Measurements from ENCODE around the gene TUBA3D.
"Not testable (repeated sequence)": the region's sequence is repeated elsewhere in the genome, so short reads cannot be mapped to it uniquely, and the experiment has no call there.

The TUBA3D gene

GRCh38 chr2:131516011-131516410, 40.1 kb downstream of the TUBA3D start:
- DNase-seq = no peak

GRCh38 chr2:131516621-131517020, 40.7 kb downstream of the TUBA3D start:
- not testable (repeated sequence) for DNase-seq

GRCh38 chr2:131517106-131517831, 41.4 kb downstream of the TUBA3D start:
- DNase-seq = no peak

- not testable (repeated sequence) for DNase-seq
Observed at GRCh38 chr2:131517856-131518255, 41.9 kb downstream of the TUBA3D start.

DNA sequence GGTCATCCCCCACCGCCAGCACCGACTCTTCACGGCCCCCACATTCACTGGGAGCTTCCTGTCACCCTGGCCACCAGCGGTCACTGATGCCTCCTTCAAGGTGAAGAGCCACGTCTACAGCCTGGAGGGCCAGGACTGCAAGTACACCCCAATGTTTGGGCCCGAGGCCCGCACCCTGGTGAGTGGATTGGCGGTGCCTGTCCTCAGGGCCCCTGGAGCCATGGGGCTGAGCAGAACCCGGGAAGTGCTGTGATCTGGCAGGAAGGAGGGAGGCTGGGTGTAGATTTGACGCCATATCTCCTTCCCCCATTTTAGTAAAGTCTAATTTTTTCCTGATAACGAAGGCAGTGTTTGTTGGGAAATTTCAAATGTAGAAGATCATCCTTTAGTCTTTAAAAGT, 42.6 kb downstream of the TUBA3D start:
- not testable (repeated sequence) for DNase-seq

DNA sequence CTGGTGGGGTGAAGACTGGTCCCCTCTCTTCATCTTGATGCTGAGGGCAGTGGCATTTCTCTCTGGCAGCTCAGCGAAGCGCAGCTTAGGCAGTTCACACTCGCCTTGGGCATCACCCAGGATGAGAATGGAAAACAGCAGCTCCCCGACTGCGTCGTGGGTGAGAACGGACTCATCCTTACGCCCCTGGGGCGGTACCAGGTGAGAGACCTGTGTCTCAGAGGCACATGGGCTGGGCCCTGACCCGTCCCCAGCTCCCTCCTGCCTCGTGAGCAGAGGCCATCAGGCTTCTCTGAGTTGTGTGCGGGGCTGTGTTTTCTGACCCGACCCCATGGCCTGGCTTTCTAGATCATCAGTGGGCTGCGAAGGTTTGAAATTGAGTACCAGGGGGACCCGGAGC, 43.5 kb downstream of the TUBA3D start:
- DNase-seq = no peak

- not testable (repeated sequence) for DNase-seq
Observed at GRCh38 chr2:131519871-131520470, 44.1 kb downstream of the TUBA3D start.

GRCh38 chr2:131520526-131520925, 44.6 kb downstream of the TUBA3D start:
- DNase-seq = no peak

GRCh38 chr2:131521524-131521923, 45.6 kb downstream of the TUBA3D start:
- not testable (repeated sequence) for DNase-seq

DNA sequence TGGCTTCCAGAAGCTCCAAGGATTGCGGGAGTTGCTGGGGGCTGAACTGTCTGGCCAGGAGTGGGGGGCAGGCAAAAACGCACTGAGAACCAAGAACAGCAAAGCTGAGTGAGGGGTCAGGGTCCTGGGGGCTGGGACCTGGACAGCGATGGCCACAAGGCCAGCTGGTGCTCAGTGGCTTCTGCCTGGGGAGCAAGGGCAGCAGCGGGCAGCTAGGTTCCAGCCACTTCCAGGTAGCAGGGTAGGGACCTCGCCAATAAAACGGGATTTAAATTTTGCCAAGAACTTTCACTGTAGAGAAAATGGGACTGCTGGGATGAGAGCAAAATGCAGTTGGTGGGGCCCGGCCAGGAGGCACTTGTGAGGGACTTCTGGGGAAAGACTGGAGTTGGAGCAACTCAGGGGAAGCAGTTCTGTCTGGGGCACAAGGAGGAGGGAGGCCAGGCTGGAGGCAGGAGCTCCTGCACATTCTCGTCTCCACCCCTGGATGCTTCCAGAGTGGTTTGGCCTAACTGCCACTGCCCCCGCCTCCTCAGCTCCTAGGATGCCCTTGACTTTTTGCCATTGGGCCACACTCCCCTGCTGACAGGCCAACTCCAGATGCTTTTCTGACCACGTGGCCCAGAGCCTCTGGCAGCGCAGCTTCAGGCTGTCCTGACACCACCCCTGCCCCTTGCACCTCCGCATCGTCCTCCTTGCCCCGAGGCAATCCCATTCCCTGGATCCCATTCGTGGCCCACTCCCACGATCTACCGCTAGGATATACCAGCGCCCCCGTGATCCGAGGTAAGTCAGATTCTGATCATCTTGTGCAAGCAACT, 46.3 kb downstream of the TUBA3D start:
- no peak for DNase-seq

DNA sequence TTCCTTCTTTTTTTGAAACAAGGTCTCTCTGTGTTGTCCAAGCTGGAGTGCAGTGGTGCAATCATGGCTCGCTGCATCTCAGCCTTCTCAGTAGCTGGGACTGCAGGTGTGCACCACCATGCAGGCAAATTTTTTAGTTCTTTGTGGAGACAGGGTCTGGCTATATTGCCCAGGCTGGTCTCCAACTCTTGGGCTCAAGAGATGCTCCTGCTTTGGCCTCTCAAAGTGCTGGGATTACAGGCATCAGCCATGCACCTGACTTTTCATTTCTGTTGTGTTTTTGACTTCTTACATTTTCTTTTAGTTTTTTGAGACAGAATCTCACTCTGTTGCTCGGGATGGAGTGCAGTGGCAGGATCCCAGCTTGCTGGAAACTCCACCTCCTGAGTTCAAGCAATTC, 49.3 kb downstream of the TUBA3D start:
- DNase-seq = not testable (repeated sequence)

- peak; percentile 93 for DNase-seq
Observed at GRCh38 chr2:131527131-131528001, 51.4 kb downstream of the TUBA3D start, which contains the start of gene CCDC74A. TSS of gene CCDC74A (plus strand) at chr2:131527888. CDS start at chr2:131527971, 83 bp downstream.

DNA sequence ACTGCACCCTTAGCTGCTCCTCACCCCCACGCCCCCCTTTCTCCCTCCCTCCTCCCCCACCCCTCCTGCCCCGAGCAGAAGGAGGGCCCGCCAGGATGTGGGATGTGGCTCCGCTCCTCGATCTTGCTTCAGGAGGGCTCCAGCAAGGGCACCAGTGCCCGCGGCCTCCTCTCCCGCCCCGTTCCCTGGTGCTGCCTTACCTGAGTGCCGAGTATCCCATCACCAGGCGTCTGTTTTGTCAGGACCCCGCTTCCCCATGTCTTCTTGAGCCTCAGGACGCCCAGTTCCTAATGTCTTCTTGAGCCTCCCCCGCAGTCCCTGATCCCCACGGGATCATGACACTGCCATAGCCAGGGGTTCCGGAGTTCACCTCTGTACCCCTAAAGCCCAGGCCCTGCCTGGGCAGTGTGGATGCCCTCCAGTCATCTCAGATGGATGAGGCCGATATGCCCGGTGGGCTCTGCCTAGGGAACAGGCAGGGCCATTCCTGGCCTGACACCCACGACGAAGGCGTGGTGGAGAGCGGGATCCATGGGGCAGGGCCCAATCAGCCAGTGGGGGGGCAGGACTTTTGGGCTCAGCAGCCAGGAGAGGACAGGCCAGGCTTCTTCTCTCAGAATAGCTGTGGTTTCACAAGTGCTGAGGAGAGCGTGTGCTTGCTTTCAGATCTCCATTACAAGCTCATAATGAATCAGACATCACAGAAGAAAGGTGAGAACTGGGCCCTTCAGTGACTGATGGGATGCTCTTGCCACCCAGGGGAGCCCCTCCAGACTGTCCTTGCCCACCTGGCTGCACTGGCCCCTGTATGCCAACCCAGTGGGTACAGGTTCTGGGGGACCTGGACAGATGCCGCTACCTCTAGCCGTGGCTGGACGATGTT, 53.3 kb downstream of the TUBA3D start:
- DNase-seq = not testable (repeated sequence)

DNA sequence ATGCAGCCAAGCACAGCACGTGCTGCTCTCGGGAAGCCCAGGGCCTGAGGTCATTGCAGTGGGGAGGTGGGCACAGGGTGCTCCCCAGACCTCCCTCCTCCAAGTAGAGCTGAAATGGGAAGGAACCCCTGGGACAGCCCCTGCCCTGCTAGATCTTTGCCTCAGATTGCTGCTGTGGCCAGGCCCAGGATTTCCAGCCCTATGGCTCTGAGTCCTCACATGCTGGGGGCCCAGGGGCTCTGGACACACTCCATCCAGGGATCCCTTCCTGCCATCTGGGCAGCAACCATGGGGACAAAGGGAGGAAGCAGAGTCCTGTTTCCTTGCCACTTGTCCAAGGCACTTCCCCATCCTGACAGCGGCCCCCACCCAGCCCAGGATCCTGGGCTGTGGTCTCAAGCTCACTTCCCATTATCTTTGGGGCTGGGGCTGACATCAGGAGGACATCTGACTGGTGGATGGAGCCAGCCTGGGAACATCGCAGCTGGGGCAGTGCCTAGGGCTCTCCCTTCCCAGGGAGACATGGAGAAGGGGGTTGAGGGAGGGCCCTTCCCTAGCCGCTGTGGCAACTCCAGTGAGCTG, 54.0 kb downstream of the TUBA3D start:
- not testable (repeated sequence) for DNase-seq

GRCh38 chr2:131530626-131531344, 54.9 kb downstream of the TUBA3D start:
- not testable (repeated sequence) for DNase-seq

- DNase-seq = not testable (repeated sequence)
Observed at GRCh38 chr2:131531547-131532185, 55.7 kb downstream of the TUBA3D start.
